CD8-positive, alpha-beta memory T cell (primary cell): Measurements from ENCODE around the gene PLAU. TPM values are rescaled to one million over a fixed set of nuclear protein-coding genes. Genes with fewer than 3 reads are reported as not detected.

Experiments
- CTCF ChIA-PET: fragments of 350-600 bp; sonication (Branson Sonifier 250); formaldehyde crosslinking; loops from one replicate; lab custom pipeline; 2021; ENCODE audit warnings: antibody characterized with exemption; lab: Charles Lee
- POLR2A ChIA-PET: fragments of 350-600 bp; sonication (Branson Sonifier 250); formaldehyde crosslinking; loops from one replicate; lab custom pipeline; 2021; ENCODE audit warnings: antibody characterized with exemption; lab: Charles Lee
- DNase-seq, 5 donors: peaks; one replicate each; pipeline versions ENCODE4 v3.0.0 to v3.0.0-alpha.2; 2020 to 2022; ENCODE audit warnings: mixed read lengths in 1 of 5
- H3K27ac ChIP-seq: one replicate; pipeline ENCODE4 v1.7.0; 2013; ENCODE audit warnings: low read depth, mild to moderate bottlenecking, low read length, moderate library complexity
- H3K27me3 ChIP-seq: 2 replicates; pipeline ENCODE4 v1.7.0; 2013; ENCODE audit warnings: low read length, mild to moderate bottlenecking; ENCODE audit not compliant: insufficient read depth, poor library complexity, severe bottlenecking
- H3K36me3 ChIP-seq: 2 replicates; pipeline ENCODE4 v1.7.0; 2013; ENCODE audit warnings: mild to moderate bottlenecking, low read length, moderate library complexity; ENCODE audit not compliant: insufficient read depth
- H3K4me1 ChIP-seq: 2 replicates; pipeline ENCODE4 v1.7.0; 2013; ENCODE audit warnings: mild to moderate bottlenecking, low read length, moderate library complexity; ENCODE audit not compliant: insufficient read depth
- H3K4me3 ChIP-seq: 2 replicates; pipeline ENCODE4 v1.7.0; 2013; ENCODE audit warnings: mild to moderate bottlenecking, low read length
- H3K9me3 ChIP-seq: 2 replicates; pipeline ENCODE4 v1.7.0; 2013; ENCODE audit warnings: mild to moderate bottlenecking, low read length
- H3K27ac Mint-ChIP-seq, 8 donors: one replicate each; pipeline ENCODE4 v1.8.0; 2020 to 2021; ENCODE audit warnings: mixed read lengths in 8 of 8, mild to moderate bottlenecking in 6 of 8, inconsistent platforms in 3 of 8, moderate library complexity in 3 of 8
- H3K27me3 Mint-ChIP-seq, 2 donors: one replicate each; pipeline ENCODE4 v1.8.0; 2020 to 2021; ENCODE audit warnings: mixed read lengths in 2 of 2, mild to moderate bottlenecking in 1 of 2, moderate library complexity in 1 of 2
- H3K36me3 Mint-ChIP-seq, 3 donors: one replicate each; pipeline ENCODE4 v1.8.0; 2020 to 2021; ENCODE audit warnings: mixed read lengths in 3 of 3, inconsistent platforms in 1 of 3, mild to moderate bottlenecking in 1 of 3
- H3K4me1 Mint-ChIP-seq, 3 donors: one replicate each; pipeline ENCODE4 v1.8.0; 2020 to 2021; ENCODE audit warnings: mixed read lengths in 3 of 3, inconsistent platforms in 1 of 3, mild to moderate bottlenecking in 1 of 3
- H3K4me3 Mint-ChIP-seq, 7 donors: one replicate each; pipeline ENCODE4 v1.8.0; 2020 to 2021; ENCODE audit warnings: mixed read lengths in 7 of 7, mild to moderate bottlenecking in 6 of 7, moderate library complexity in 4 of 7, inconsistent platforms in 2 of 7
- H3K9me3 Mint-ChIP-seq, 5 donors: one replicate each; pipeline ENCODE4 v1.8.0; 2020 to 2022; ENCODE audit warnings: mixed read lengths in 5 of 5, mild to moderate bottlenecking in 3 of 5, moderate library complexity in 2 of 5, inconsistent platforms in 1 of 5
- polyA plus RNA-seq: library from polyadenylated mRNA; unstranded; fragments of 300-500 nt; fragmentation: Illumina TruSeq; gene quantifications from one replicate; pipeline ENCODE4 v1.2.3, GENCODE V29; 2021
- total RNA-seq, 2 experiments: library from RNA; stranded (reverse); gene quantifications; one replicate each; pipeline ENCODE4 v1.2.3, GENCODE V29; 2021

The PLAU gene
- total and polyA plus RNA-seq, 3 experiments from 2014 or later, result 1.2 to 1.6 TPM; not detected in 1

GRCh38 chr10:73950155-73950948 is 39.4 kb downstream of the PLAU start:
- POLR2A ChIA-PET, result no interaction called here
- H3K36me3 ChIP-seq, result no peaks in the 10 kb centered on the region
- H3K27ac ChIP-seq, result no peak overlapping the region
- Mint-ChIP-seq H3K4me3 (no peak overlapping the region), H3K27ac (peak overlapping the region in 1 of 8 donors; percentile 69), H3K9me3 (no peaks in the 10 kb centered on the region), H3K36me3 (no peaks in the 10 kb centered on the region), H3K27me3 (peaks cover 0 to 3% of the 10 kb centered on the region in 2 donors), H3K4me1 (peaks cover 11 to 14% (median 14%) of the 10 kb centered on the region in 3 donors)
- no peaks in the 10 kb centered on the region for H3K9me3 ChIP-seq
- CTCF ChIA-PET, result interaction anchor here (1.3 to 3.4 kb wide), 3 partner anchors 11 to 71 kb away, joined by 3 to 8 read pairs (median 3); no protein-coding TSS in a partner anchor
- DNase-seq, result no peak
- no peaks in the 10 kb centered on the region for H3K27me3 ChIP-seq
- no peak overlapping the region for H3K4me3 ChIP-seq
- H3K4me1 ChIP-seq, result peaks cover 4% of the 10 kb centered on the region

GRCh38 chr10:73953665-73954064 is 42.7 kb downstream of the PLAU start:
- CTCF ChIA-PET, result interaction anchor here (0.6 to 3.2 kb wide), 6 partner anchors 13 to 294 kb away, joined by 3 to 24 read pairs (median 3); no protein-coding TSS in a partner anchor
- H3K4me1 Mint-ChIP-seq, result peaks cover 31 to 42% (median 39%) of the 10 kb centered on the region in 3 donors
- H3K9me3 Mint-ChIP-seq, result no peaks in the 10 kb centered on the region
- POLR2A ChIA-PET, result no interaction called here
- H3K27ac Mint-ChIP-seq, result peak overlapping the region in 2 of 8 donors; percentile 17 to 87
- H3K4me3 Mint-ChIP-seq, result no peak overlapping the region
- no peaks in the 10 kb centered on the region for H3K27me3 ChIP-seq
- H3K4me1 ChIP-seq, result peaks cover 34% of the 10 kb centered on the region
- no peak overlapping the region for H3K4me3 ChIP-seq
- no peaks in the 10 kb centered on the region for H3K27me3 Mint-ChIP-seq
- no peak for DNase-seq
- H3K9me3 ChIP-seq, result no peaks in the 10 kb centered on the region
- H3K36me3 ChIP-seq, result no peaks in the 10 kb centered on the region
- no peak overlapping the region for H3K27ac ChIP-seq
- no peaks in the 10 kb centered on the region for H3K36me3 Mint-ChIP-seq

- POLR2A ChIA-PET, result no interaction called here
- Mint-ChIP-seq H3K36me3 (no peaks in the 10 kb centered on the region), H3K9me3 (no peaks in the 10 kb centered on the region)
These were observed 43.8 kb downstream of the PLAU start for GRCh38 chr10:73954737-73955136.

GRCh38 chr10:73955719-73956118 is 44.8 kb downstream of the PLAU start:
- H3K4me3 Mint-ChIP-seq, result peak overlapping the region in 6 of 7 donors; percentile 13 to 60 (median 54)
- peaks cover 51% of the 10 kb centered on the region for H3K4me1 ChIP-seq
- ChIA-PET CTCF (interaction anchor here (1.4 to 5.0 kb wide), 5 partner anchors 10 to 126 kb away, joined by 3 to 40 read pairs (median 5); no protein-coding TSS in a partner anchor), POLR2A (no interaction called here)
- no peaks in the 10 kb centered on the region for H3K27me3 ChIP-seq
- no peaks in the 10 kb centered on the region for H3K9me3 Mint-ChIP-seq
- H3K27ac ChIP-seq, result no peak overlapping the region
- H3K9me3 ChIP-seq, result no peaks in the 10 kb centered on the region
- no peak overlapping the region for H3K4me3 ChIP-seq
- peaks cover 44 to 62% (median 57%) of the 10 kb centered on the region in 3 donors for H3K4me1 Mint-ChIP-seq
- H3K36me3 ChIP-seq, result no peaks in the 10 kb centered on the region
- peak overlapping the region in 7 of 8 donors; percentile 36 to 87 (median 72) for H3K27ac Mint-ChIP-seq
- H3K36me3 Mint-ChIP-seq, result no peaks in the 10 kb centered on the region
- no peaks in the 10 kb centered on the region for H3K27me3 Mint-ChIP-seq
- DNase-seq, result no peak

More at GRCh38 chr10:73954737-73955136, 43.8 kb downstream of the PLAU start:
- DNase-seq, result no peak
- Histone ChIP-seq H3K27ac (no peak overlapping the region), H3K9me3 (no peaks in the 10 kb centered on the region), H3K4me1 (peaks cover 44% of the 10 kb centered on the region), H3K27me3 (no peaks in the 10 kb centered on the region), H3K4me3 (no peak overlapping the region), H3K36me3 (no peaks in the 10 kb centered on the region)
- CTCF ChIA-PET, result interaction anchor here (5.0 kb wide), 1 partner anchor 14 kb away, joined by 40 read pairs; no protein-coding TSS in a partner anchor
- Mint-ChIP-seq H3K27me3 (no peaks in the 10 kb centered on the region), H3K4me1 (peaks cover 37 to 52% (median 48%) of the 10 kb centered on the region in 3 donors), H3K4me3 (no peak overlapping the region), H3K27ac (peak overlapping the region in 3 of 8 donors; percentile 4 to 52 (median 9))

GRCh38 chr10:73956476-73957359 is 45.8 kb downstream of the PLAU start:
- H3K36me3 Mint-ChIP-seq, result no peaks in the 10 kb centered on the region
- peak overlapping the region; percentile 46 for H3K4me3 ChIP-seq

GRCh38 chr10:73959484-73960243 is 48.7 kb downstream of the PLAU start:
- Mint-ChIP-seq H3K4me3 (peak overlapping the region in 4 of 7 donors; percentile 25 to 50 (median 36)), H3K36me3 (no peaks in the 10 kb centered on the region), H3K27ac (peak overlapping the region; percentile 4 to 86 (median 66)), H3K4me1 (peaks cover 38 to 58% (median 57%) of the 10 kb centered on the region in 3 donors), H3K27me3 (no peaks in the 10 kb centered on the region), H3K9me3 (no peaks in the 10 kb centered on the region)
- Histone ChIP-seq H3K4me3 (no peak overlapping the region), H3K27ac (peak overlapping the region; percentile 20), H3K9me3 (no peaks in the 10 kb centered on the region), H3K36me3 (no peaks in the 10 kb centered on the region), H3K27me3 (no peaks in the 10 kb centered on the region), H3K4me1 (peaks cover 46% of the 10 kb centered on the region)
- POLR2A ChIA-PET, result no interaction called here
- CTCF ChIA-PET, result interaction anchor here (0.8 to 5.0 kb wide), 3 partner anchors 19 to 76 kb away, joined by 3 to 40 read pairs (median 3); no protein-coding TSS in a partner anchor
- DNase-seq, result no peak

More at GRCh38 chr10:73956476-73957359, 45.8 kb downstream of the PLAU start:
- CTCF ChIA-PET, result interaction anchor here (0.8 to 5.0 kb wide), 20 partner anchors 10 to 147 kb away, joined by 3 to 40 read pairs (median 5); partner anchors contain the start of genes PLAU and VCL
- Histone ChIP-seq H3K9me3 (no peaks in the 10 kb centered on the region), H3K4me1 (peaks cover 51% of the 10 kb centered on the region), H3K36me3 (no peaks in the 10 kb centered on the region), H3K27me3 (no peaks in the 10 kb centered on the region), H3K27ac (peak overlapping the region; percentile 67)
- Mint-ChIP-seq H3K4me1 (peaks cover 44 to 66% (median 65%) of the 10 kb centered on the region in 3 donors), H3K4me3 (peak overlapping the region; percentile 69 to 95 (median 84)), H3K9me3 (no peaks in the 10 kb centered on the region), H3K27me3 (no peaks in the 10 kb centered on the region), H3K27ac (peak overlapping the region; percentile 67 to 98 (median 94))
- POLR2A ChIA-PET, result interaction anchor here (1.0 kb wide), 1 partner anchor 35 kb away, joined by 6 read pairs; no protein-coding TSS in a partner anchor
- peak; percentile 10 to 68 (median 38) for DNase-seq

GRCh38 chr10:73962386-73962785 is 51.5 kb downstream of the PLAU start:
- Histone ChIP-seq H3K27ac (no peak overlapping the region), H3K9me3 (no peaks in the 10 kb centered on the region), H3K4me1 (peaks cover 27% of the 10 kb centered on the region), H3K27me3 (no peaks in the 10 kb centered on the region), H3K36me3 (no peaks in the 10 kb centered on the region), H3K4me3 (no peak overlapping the region)
- Mint-ChIP-seq H3K27ac (peak overlapping the region in 1 of 8 donors; percentile 70), H3K9me3 (no peaks in the 10 kb centered on the region), H3K27me3 (no peaks in the 10 kb centered on the region), H3K4me3 (no peak overlapping the region), H3K36me3 (no peaks in the 10 kb centered on the region), H3K4me1 (peaks cover 20 to 33% (median 31%) of the 10 kb centered on the region in 3 donors)
- DNase-seq, result no peak
- POLR2A ChIA-PET, result no interaction called here
- CTCF ChIA-PET, result interaction anchor here (1.0 to 1.3 kb wide), 2 partner anchors 22 to 73 kb away, joined by 3 to 4 read pairs; no protein-coding TSS in a partner anchor
